Psoas muscle (tissue), 8 donors: ENCODE results near the gene RINL. TPM values are rescaled to one million over a fixed set of nuclear protein-coding genes. Genes with fewer than 3 reads are reported as not detected.

ENCODE experiments used
- ATAC-seq, 4 donors: fragments of 200-7000 bp; cut with Tn5 transposase; one replicate each; pipeline ENCODE4 v1.9.1; 2020; ENCODE audit warnings: moderate library complexity in 3 of 4, mild to moderate bottlenecking in 2 of 4
- DNase-seq, 2 donors: peaks; one replicate each; pipeline ENCODE4 v3.0.0-alpha.2; 2020
- H3K27ac ChIP-seq: fragments of 200-600 bp; one replicate; pipeline ENCODE4 v1.8.0; 2022
- H3K27me3 ChIP-seq, 3 donors: fragments of 200-600 bp in 1 of 3; one replicate each; pipeline versions ENCODE4 v1.6.1 to v1.8.0; 2013 to 2022; ENCODE audit warnings: low read length in 2 of 3, mild to moderate bottlenecking in 2 of 3, moderate library complexity in 1 of 3; ENCODE audit not compliant: insufficient read depth in 3 of 3
- H3K36me3 ChIP-seq, 2 donors: fragments of 200-600 bp in 1 of 2; one replicate each; pipeline versions ENCODE4 v1.6.1 to v1.8.0; 2013 to 2022; ENCODE audit warnings: low read depth in 1 of 2, mild to moderate bottlenecking in 1 of 2, moderate library complexity in 1 of 2; ENCODE audit not compliant: insufficient read depth in 1 of 2
- H3K4me1 ChIP-seq: fragments of 200-600 bp; one replicate; pipeline ENCODE4 v1.8.0; 2022
- H3K4me3 ChIP-seq: fragments of 200-600 bp; one replicate; pipeline ENCODE4 v1.8.0; 2022; ENCODE audit warnings: mild to moderate bottlenecking
- H3K9me3 ChIP-seq: fragments of 200-600 bp; one replicate; pipeline ENCODE4 v1.8.0; 2022
- WGBS, 3 donors: extraction: QIAGEN DNeasy Blood & Tissue Kit; methylation state at CpG; one replicate each; pipeline versions ENCODE4 v1.1.6 to v1.1.7; 2013; 5-methylcytosine and 5-hydroxymethylcytosine counted together
- intact Hi-C, 2 donors: fragments of 100-400 bp; cut with DNase I; formaldehyde crosslinking; loops; one replicate each; pipeline versions ENCODE4 v1.11.0 to v1.14.2; 2022
- polyA plus RNA-seq, 3 donors: library from polyadenylated mRNA; stranded (reverse); fragments of 200-250 nt; gene quantifications; one replicate each; pipeline ENCODE4 v1.2.3, GENCODE V29; 2013
- total RNA-seq, 4 donors: library from RNA; stranded (reverse); fragmentation: NEBNext Ultra II Directional in 2 of 4; extraction: Animal tissue kit (Norgen Biotek cat#: 25700) in 2 of 4; gene quantifications; one replicate each; pipeline versions ENCODE4 v1.2.1 to v1.2.4, GENCODE V29; 2021 to 2023
- TF ChIP-seq, protein P1 (sequence below): fragments of 200-600 bp; IDR thresholded peaks from one replicate; pipeline ENCODE4 v1.8.0; 2022; ENCODE audit warnings: antibody characterized with exemption
- donor health status: healthy with polysubstance abuse.
- donor health status: DM: no; HTN: no; CAD: no; lungs with moderate emphysema.
- donor health status: Bipolar disorder and iron deficiency.
- donor health status: healthy.
- donor health status: DM: yes; HTN: yes; CAD: no.
- donor health status: DM: no; HTN: no; CAD: no.
- donor health status: DM: no; HTN: no; CAD: no.
- donor health status: DM: yes; HTN: yes; CAD: no.

Gene RINL
- total and polyA plus RNA-seq, 7 donors, result 1.5 to 4.8 (median 2.2) TPM

DNA sequence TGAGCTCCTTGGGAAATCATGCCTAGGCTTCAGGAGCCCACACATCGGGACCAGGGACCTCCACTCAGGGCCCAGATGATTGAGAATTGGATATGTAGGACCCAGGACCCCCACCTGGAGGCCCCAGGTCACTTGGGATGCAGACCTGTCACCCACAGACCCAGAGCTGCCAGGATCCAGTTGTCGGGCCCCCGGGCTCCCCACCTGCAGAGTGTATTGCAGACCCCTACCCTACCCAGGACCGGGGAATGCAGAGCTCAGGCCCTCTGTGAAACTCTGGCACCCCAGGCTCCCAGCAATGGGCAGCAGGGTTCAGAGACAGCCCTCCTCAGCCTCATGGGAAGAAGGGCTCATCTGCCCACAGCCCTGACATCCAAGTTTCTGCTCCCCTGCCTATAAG lies 27.5 kb upstream of the RINL start:
- no peak for DNase-seq
- Histone ChIP-seq H3K4me1 (peaks cover 6% of the 10 kb centered on the region), H3K36me3 (peaks cover 0 to 60% of the 10 kb centered on the region in 2 donors), H3K27ac (no peak overlapping the region), H3K27me3 (no peaks in the 10 kb centered on the region), H3K4me3 (no peak overlapping the region), H3K9me3 (no peaks in the 10 kb centered on the region)
- intact Hi-C loops, result no loop called here
- WGBS, 3 donors, result 89 to 98% (median 96%) methylated on average over 4 of the region's 4 CpGs
- ATAC-seq, result no peak
- TF ChIP-seq, protein P1, sequence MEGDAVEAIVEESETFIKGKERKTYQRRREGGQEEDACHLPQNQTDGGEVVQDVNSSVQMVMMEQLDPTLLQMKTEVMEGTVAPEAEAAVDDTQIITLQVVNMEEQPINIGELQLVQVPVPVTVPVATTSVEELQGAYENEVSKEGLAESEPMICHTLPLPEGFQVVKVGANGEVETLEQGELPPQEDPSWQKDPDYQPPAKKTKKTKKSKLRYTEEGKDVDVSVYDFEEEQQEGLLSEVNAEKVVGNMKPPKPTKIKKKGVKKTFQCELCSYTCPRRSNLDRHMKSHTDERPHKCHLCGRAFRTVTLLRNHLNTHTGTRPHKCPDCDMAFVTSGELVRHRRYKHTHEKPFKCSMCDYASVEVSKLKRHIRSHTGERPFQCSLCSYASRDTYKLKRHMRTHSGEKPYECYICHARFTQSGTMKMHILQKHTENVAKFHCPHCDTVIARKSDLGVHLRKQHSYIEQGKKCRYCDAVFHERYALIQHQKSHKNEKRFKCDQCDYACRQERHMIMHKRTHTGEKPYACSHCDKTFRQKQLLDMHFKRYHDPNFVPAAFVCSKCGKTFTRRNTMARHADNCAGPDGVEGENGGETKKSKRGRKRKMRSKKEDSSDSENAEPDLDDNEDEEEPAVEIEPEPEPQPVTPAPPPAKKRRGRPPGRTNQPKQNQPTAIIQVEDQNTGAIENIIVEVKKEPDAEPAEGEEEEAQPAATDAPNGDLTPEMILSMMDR, result no peak

DNA sequence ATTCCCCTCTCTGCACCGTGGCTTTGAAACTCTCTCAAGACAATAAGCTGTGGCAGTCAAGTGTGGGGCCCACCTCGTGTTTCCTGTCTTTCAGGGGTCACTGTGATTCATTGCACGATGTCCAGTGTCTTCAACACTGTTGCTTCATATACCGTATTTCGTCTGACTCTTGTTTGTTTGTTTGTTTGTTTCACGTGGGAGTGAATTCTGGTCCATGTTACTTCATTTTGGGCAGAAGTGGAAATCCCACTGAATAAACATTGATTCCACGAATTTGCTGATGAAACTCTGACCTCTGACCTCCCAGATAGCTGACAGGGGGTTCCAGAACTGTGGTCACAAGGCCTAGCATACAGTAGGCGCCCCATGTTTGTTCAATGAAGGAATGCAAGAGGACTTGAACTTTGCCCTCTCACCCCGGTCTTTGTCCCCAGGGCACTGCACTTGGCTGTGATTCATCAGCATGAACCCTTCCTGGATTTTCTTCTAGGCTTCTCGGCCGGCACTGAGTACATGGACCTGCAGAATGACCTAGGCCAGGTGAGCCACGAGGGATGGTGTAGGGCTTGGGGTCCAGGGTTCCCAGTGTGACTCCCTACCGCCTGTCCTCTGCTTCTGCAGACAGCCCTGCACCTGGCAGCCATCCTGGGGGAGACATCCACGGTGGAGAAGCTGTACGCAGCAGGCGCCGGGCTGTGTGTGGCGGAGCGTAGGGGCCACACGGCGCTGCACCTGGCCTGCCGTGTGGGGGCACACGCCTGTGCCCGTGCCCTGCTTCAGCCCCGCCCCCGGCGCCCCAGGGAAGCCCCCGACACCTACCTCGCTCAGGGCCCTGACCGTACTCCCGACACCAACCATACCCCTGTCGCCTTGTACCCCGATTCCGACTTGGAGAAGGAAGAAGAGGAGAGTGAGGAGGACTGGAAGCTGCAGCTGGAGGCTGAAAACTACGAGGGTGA lies 26.8 kb upstream of the RINL start:
- peaks cover 0 to 60% of the 10 kb centered on the region in 2 donors for H3K36me3 ChIP-seq

DNA sequence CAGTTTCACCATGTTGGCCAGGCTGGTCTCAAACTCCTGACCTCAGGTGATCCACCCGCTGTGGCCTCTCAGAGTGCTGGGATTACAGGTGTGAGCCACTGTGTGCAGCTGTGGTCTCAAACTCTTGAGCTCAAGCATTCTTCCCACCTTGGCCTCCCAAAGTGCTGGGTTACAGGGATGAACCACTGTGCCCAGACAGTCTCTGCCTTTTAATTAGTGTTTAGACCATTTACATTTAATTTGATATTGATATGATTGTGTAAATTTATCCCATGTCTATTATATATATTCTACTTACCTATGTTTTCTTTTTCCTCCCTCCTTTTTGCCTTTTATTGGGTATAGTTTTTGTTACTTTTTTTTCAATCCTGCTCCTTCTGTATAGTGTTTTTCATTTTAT lies 23.6 kb upstream of the RINL start:
- H3K27ac ChIP-seq, result no peak overlapping the region
- intact Hi-C loops, result no loop called here
- TF ChIP-seq, protein P1, result no peak
- ATAC-seq, result no peak
- no peaks in the 10 kb centered on the region for H3K9me3 ChIP-seq
- DNase-seq, result no peak
- peaks cover 26% of the 10 kb centered on the region for H3K4me1 ChIP-seq
- H3K27me3 ChIP-seq, result no peaks in the 10 kb centered on the region
- no peak overlapping the region for H3K4me3 ChIP-seq
- H3K36me3 ChIP-seq, result peaks cover 0 to 34% of the 10 kb centered on the region in 2 donors
- 95 to 100% (median 98%) methylated on average over 1 of the region's 1 CpG for WGBS, 3 donors

More for the DNA sequence above, 26.8 kb upstream of the RINL start:
- H3K27ac ChIP-seq, result no peak overlapping the region
- intact Hi-C loops, result no loop called here
- WGBS, 3 donors, result 87 to 91% (median 87%) methylated on average over 34 to 35 of the region's 35 CpGs
- TF ChIP-seq, protein P1, result no peak
- ATAC-seq (no peak), DNase-seq (no peak)
- H3K9me3 ChIP-seq, result no peaks in the 10 kb centered on the region
- no peaks in the 10 kb centered on the region for H3K27me3 ChIP-seq
- peaks cover 10% of the 10 kb centered on the region for H3K4me1 ChIP-seq
- H3K4me3 ChIP-seq, result no peak overlapping the region

DNA sequence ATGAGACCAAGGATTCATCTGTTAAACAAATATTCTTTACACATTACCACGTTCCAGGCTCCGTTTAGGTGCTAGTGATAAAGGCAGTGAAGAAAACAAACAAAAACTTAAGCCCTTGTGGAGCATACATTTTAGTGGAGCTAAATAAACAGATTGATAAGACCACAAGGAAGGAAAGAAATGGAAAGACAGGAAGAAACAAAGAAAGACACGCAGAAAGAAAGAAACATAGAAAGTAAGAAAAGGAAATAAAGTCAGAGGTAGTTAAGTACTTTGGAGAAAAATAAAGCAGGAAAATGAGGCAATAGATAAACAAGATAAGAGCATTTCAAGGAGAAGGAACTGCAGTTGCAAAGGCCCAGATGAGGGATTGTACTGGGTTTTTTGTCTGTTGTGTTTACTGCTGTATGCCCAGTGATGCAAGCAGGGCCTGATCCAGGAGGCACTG lies 22.7 kb upstream of the RINL start:
- ATAC-seq, result no peak
- no peaks in the 10 kb centered on the region for H3K27me3 ChIP-seq
- peaks cover 35% of the 10 kb centered on the region for H3K4me1 ChIP-seq
- H3K4me3 ChIP-seq, result peak overlapping the region; percentile 87
- no peaks in the 10 kb centered on the region for H3K9me3 ChIP-seq
- intact Hi-C loops, result no loop called here
- TF ChIP-seq, protein P1, result no peak
- H3K27ac ChIP-seq, result peak overlapping the region; percentile 96
- peaks cover 0 to 29% of the 10 kb centered on the region in 2 donors for H3K36me3 ChIP-seq
- 33 to 50% (median 45%) methylated on average over 3 of the region's 3 CpGs for WGBS, 3 donors
- DNase-seq, result no peak
